HG03135 (cell line): Measurements from ENCODE around the gene IPPK.

Source experiments
- ATAC-seq: cut with Tn5 transposase; IDR thresholded peaks from one replicate; pipeline ENCODE4 v1.9.1; 2021; ENCODE audit warnings: mild to moderate bottlenecking, moderate library complexity; ENCODE audit not compliant: unreplicated experiment

The IPPK gene

DNA sequence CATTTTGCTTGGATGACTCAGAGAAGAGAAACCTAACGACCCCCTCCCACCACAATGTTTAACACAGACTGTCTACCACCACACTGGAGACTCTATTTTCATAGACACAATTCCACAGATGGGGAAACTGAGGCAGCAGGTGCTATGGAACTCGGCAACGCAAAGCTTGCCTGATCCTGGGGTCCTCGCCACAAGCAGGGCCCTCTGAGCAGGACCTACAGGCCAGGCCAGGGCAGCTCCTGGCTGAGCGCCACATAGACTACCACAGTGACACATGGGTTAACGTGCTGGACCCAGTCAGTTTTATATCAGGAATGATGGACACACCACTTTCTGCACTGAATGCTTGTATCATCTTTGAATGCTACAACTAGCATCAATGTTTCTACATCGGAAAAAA, 11.8 kb downstream of the IPPK start:
- no peak for ATAC-seq

DNA sequence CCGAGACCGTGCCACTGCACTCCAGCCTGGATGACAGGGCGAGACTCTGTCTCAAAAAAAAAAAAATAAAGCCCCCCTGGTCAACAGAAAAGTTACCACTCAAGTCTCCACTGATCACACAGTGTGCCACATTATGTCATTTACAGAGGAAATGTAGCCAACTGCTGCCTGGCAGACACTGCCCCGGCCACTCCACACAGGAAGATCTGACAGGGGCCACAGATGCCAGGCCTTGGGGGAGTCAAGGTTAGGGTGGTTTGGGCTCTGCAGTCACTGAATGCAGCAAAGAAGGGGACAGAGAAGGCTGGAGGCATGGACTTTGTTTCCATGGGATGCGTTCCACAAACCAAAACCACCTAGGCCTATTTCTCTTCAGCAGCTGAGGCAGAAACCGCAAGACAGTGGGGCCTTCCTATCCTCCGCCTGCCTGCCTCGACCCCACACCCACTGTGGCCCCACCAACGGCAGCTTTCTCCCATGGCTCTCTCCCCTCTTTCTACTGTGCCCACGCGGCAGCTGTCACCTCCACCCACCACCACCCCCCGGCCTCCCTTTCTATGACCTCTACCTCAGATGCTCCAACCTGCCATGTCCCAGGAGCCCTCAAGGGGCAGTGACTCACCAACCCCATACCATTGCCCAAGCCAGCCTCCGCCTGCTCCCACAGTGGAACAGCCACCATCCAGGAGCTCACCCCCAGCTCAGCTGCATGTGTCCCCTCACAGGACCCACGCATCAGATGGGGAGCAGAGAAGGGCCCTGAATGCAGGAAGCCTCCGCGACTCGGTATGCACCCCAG, 12.4 kb downstream of the IPPK start:
- no peak for ATAC-seq

DNA sequence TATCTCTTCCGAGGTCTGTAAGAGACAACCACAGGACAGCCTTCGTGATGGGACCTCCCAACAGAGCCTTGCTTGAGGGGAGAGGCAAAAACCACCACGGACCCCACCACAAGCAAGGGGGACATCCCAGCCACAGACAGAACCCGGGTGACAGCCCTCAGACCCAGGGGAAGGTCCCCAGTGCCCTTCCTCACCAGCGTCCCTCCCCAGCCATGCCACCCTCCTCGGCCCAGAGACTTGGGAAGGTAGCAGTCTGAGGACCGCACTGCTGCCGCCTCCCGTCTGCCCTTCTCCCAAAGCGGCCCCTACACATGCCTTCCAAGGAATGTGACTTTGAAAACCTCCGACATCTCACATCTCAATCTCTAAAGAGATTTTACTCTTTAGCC, 13.4 kb downstream of the IPPK start:
- no peak for ATAC-seq

DNA sequence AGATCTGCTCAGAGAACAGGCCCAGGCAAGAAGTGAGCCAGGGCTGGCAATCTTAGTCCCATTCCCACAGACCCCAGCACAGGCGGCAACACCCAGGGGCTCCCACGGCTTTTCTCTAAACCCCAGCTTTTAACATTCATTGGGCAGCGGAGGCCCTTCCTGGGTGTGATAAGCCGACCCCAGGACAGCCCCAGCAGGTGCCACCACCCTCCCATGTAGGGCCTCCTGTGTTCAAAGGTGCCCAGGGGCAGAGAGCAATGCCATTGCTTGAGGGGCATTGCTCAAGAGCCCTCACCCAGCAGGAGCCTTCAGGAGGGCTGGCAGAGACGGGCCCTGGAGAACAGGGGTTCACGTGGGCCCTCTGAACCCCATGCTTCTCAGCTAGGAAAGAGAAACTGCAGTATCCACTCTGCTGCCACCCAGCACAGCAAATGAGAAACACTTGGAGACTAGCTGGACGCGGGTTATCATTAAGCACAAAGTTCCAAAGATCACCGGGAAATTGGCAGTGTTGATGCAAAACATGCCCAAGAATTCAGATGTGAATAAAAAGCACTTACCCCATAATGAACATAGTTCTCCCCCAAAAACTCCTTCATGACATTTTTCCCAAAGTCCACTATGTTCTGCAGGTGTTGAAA, 13.9 kb downstream of the IPPK start:
- ATAC-seq, result no peak

DNA sequence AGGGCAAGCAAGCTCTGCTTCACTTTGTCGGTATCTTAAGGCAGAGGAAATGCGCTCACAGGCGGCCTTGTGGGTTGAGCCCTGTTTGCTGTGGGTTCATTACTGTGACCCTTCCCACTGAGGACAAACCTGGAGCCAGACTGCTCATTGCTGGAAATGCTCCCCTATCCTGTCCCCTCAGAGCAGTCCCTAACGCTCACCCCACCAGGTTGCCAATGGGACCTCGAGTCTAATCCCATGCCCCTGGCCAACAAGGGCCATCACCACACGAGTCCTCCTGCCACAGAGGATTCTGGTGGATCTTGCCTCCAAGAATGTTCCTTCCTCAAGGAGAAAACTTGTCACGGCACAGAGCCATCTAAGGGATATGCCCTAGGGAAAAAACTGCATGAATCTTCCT, 14.6 kb downstream of the IPPK start:
- no peak for ATAC-seq

DNA sequence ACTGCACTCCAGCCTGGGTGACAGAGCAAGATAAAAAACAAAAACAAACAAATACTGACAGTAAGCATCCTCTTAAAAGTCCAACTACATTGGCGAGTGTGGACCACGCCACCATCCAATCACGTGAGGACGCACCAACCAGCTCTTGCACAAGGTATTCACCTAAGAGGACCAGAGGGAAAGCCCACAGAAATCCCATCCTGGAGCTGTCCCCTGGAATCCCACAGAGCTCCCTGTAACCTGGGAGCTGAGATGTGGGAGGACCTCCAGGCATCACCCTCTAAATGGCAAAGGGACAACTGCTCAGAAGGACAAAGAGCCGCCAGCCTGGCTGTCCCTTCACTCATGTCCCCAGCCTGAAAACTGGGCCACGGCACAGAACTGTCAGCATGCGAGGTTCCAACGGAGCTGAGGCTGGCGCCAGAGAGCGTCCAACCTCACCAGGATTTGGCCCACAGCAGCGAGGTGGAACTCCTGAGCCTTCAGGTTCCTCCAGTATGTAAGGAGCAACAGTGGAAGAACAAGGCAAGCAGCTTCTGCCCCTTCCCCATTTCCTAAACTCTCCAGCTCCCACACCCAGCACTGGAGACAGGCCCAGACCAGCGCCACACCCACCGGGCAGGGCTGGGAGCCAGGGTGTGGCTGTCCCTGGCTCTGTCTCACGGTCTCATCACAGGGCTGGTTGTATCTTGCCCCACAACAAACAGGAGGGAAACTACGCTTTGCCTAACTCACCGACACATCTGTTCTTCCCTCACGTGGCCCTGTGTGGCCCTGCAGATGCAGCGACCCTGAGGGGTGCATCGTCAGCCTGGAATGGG, 15.2 kb downstream of the IPPK start:
- no peak for ATAC-seq

DNA sequence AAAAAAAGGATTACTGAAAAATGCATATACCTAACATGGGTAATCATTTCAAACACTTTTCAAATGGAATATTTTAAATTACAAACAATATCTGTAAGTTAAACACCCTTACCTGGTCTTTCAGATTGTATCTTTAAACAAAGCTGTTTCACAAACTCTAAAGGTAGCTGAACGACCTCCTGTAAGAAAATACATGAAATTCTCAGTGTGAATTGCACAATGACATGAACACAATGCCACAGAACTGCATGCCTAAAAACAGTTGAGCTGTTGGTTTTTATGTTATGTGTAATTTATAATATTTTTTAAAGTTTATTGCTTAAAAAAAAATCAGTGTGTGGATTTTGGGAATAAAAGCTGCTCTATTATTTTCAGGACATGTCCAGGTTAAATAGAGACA, 17.5 kb downstream of the IPPK start:
- ATAC-seq, result no peak

DNA sequence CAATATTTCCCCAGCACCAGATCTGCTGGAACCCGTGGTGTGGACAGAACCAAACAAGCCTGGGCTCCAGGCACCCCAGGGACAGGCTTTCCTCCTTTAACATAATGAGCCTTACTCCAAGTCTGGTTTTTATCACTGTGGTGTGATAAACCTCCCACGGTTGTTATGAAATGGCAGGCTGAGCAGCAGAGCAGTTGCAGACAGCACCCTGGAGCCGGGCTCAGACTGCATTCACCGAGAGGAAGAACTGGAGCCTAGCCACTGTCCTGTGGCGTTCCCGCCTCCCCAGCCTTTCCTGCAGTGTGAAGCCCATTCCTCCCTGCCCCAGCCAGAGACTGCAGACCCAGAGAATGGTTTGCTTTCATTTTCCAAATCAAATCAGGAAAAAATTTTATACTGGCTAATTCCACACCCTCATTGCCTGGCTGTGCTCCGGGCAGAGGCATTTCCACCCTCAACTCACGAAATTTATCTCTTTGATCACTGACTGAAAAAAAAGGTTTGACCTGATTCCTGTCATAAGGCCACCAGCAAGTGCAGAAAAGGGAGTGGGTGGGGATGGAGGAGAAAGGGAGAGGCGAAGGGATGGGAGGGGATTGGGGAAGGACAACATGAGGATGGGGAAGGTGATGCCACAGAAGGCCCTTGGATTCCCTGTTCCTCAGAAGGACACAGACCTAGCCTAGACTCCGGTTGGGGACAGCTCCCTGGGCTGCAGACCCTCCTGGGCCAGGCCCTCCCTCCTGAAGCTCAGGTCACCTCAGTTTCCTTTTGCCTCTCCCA, 18.9 kb downstream of the IPPK start:
- no peak for ATAC-seq

DNA sequence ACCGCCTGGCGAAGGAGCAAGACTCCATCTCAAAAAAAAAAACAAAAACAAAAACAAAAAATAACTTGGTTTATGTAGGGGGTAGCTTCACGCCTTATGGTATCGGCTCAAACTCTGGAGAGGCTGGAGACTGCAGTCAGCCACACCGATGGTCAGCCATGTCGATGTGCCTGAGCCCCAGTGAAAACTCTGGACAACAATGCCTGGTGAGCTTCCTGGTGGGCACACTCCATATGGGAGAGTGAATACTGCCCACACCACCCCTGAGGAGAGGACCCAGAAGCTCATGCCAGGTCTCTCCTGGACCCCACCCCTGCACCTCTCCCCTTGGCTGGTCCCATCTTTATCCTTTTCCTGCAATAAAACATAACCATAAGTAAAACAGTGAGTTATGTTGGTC, 19.6 kb downstream of the IPPK start:
- ATAC-seq, result no peak

DNA sequence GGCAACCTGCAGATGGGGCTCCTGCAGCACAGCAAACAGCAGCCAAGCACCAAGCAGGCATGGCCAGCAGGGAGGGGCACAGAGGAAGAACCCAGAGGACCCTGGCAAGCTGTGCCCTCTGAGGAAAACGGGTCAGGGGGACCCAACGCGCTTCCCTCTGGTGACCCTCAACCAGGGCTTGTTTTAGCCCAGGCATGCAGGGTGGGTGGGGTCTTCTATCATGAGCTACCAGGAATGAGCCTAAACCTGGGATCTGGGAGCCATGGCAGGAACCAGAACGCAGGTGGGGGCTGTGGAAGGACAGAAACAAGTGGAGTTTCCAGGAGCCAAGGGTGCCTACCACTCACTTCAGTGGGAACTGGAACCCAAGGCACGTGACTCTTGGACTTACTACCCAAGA, 20.9 kb downstream of the IPPK start:
- ATAC-seq, result no peak

DNA sequence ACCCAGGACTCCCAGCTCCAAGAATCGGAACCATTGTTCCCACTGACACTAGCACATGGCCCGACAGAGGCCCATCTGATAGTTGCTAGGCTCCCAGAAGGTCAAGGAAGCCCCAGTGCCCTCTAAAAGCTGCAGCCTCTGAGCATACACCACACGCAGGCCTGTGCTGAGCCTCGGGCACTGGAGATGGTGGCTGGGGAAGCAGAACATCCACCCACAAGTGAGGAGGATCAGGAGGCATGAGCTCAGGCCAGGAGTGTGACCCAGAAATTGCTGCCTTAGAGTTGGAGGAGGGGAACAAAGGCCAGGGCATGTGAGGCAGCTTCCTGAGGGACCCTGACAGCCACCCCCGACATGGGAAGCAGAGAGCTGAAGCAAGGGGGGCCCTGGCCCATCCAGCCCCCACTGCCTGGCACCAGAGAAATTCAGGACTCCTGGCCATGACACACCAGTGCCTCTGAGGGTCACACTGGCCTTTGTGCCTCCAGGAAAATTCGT, 21.4 kb downstream of the IPPK start:
- ATAC-seq, result no peak

DNA sequence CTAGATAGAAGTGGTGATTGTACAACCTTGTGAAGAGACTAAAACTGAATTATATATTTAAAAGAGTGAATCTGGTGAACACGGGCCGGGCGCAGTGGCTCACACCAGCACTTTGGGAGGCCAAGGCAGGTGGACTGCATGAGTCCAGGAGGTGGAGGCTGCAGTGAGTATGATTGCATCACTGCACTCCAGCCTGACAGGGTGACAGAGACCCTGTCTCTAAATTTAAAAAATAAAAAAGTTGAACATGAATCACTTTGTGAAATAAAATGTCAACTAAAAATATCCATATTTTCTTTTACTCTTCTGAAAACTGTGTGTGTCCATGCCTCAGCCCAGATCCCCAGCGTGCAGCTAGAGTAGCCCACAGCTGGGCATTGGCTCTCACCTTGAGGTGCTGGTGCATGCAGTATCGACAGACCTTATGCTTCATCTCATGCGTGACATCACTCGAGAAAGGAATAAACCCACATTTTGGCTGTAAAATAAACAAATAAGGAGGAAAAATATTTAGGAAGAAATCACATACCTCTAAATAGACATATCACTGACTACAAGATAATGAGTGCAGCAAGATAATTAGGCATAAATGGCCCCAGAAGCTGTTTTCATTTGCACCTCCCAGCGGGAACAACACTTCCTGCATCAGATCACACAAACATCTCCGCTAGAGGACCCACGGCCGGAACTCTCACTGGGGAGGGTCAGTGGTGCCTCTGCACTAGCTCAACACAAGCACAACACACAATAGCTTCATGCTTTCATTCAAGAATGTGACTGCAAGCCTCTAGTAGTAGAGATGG, 22.1 kb downstream of the IPPK start:
- ATAC-seq, result no peak

DNA sequence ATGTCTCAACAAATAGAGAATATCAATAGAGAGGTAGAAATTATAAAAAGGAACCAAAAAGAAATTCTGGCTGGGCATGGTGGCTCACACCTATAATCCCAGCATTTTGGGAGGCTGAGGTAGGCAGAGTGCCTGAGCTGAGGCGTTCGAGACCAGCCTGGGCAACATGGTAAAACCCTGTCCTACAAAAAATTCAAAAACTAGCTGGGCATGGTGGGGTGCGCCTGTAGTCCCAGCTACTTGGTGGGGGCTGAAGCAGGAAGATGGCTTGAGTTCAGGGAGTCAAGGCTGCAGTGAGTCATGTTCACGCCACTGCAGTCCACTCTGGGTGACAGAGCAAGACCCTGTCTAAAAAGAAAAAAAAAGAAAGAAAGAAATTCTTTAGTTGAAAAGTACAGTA, 24.9 kb downstream of the IPPK start:
- no peak for ATAC-seq

DNA sequence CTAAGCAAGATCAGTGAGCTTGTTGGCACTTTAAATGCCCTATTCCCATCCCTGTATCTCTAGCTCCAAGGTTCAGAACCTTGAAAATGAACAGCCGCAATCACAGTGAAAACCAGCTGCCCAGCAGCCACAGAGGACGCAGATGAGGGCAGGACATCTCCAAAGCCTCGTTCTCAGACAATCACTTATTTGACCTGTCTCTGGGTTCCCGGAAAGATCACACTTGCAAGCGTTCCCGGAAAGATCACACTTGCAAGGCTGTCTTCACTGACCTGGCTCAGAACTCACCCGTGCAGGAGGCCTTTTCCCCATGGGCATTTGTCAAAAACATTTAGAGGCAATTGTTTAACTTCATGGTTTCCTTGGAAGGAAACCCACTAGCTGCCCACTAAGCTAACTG, 25.7 kb downstream of the IPPK start:
- no peak for ATAC-seq

DNA sequence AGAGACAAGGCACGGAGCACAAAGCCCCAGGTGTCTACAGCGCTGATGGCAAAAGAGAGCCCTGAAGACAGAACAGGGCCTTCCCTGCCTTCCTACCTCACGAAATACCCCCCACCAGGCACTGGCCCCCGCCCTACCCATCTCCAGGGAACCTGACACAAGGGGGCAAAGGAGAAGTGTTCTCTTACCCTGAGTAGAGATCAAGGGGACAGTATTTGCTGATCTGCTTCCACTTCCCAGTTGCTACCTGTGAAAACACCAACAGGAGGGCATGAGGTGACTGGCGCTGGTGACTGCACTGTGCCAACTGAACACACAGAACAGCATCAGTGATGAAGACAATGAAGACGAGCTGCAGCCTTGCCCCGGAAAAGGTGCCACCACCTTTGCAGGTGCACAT, 27.4 kb downstream of the IPPK start:
- no peak for ATAC-seq

DNA sequence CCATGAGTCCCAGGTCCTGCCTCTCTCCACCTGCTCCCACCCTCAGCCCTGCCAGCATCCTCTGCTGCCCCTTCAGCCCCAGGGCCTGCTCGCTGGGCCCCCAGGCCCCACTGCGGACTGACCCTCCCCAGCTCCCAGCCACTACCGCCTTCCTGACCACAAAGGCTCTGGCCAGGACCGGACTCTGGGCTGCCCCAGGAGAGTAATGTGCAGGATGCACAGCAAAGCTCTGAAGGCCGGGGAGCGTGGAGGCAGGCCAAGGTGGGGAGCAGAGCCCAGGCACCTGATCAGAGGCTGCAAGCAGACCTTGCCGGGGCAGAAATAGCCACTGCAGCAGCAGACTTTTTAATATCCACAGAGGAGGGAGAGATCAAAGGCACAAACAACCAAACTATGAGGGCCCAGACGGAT, 27.9 kb downstream of the IPPK start:
- no peak for ATAC-seq

DNA sequence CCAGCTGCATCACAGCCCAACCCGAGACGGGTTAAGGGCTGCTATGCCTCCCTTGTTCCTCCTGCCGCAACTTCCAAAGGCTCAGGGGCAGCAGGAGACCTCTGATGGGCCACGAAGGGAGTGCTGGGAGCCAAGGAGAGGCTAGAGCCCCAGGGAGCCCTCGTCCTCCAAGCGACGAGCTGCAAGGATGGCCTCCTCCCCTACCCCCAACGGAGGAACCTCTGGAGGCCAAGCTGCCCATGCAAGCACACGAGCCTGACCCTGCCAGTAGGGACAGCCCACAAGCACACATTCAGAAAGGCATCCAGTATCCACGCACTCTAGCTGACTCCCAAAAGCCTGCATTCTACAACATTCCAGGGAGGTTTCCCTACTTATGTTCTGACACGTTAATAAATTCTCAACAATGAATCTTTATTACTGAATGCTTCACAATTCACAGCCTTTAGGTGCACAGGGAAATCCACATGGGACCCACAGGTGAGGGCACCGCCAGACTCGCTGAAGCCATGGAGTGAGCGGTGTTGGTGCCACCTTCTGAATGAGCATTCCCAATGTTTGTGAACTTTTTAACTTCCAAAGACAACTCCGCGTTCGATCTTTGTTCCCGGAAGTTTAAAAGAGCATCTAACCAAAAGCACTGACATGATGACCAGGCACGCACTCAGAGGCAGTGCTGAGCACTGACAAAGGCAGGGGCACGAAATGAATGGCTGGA, 28.7 kb downstream of the IPPK start:
- ATAC-seq, result no peak

DNA sequence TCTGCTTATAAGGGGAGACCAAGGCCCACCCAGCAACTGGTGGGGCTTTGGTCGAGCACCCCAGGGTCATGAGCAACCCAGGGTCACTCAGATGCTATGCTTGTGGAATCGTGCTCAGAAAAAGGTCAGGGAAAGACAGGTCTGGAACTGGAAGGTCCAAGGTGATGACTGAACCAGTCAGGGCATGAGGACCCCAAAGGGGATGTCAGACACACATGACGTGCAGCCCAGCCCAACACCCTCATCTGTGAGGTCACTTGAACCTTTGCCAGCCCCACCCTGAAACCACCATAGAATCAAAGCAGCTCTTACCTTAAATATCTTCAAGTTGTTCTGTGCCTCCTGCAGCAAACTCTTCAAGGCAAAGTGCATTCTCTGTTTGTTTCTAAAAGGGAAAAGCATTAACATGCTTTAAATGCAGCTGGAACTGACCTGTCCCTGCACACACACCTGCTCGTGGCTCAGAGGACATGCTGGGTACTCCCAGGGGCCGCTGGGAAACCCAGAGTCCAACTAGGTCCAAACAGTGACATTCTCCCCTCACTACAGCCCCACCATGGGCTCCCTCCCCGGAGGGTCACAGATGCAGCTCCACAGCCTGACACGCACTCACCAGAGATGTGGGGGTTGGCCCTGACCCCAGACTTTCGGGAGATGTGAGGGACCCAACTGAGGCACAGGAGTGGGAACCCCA, 29.4 kb downstream of the IPPK start:
- ATAC-seq, result no peak

DNA sequence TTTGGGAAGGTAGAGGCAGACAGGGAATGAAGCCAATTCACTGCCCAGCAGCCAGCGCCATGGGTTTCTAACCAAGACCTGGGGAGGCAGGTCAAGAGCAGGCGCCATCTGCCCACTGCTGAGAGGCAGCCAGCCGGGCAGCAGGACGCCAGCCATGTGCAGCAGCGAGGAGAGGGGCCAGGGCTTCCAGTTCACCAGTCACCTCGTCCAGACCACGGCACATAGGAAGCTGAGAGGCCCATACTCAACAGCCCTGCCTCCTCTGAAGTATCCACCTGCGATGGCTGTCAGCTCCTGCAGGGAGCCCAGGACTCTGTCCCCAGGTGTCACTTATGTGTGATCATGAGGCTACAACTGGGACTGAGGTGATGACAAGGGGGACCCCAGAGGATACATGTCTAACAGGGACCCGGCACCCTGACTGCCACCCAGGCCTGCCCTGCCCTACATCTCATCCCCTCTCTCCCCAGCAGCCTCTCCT, 30.1 kb downstream of the IPPK start:
- ATAC-seq, result no peak
